ENCODE measurements around the gene HNRNPA2B1. TPM values are rescaled to one million over a fixed set of nuclear protein-coding genes. Genes with fewer than 3 reads are reported as not detected.
"Not testable (repeated sequence)": the region's sequence is repeated elsewhere in the genome, so short reads cannot be mapped to it uniquely, and the experiment has no call there.

Gene HNRNPA2B1
- total RNA-seq, 2 donors from 2014 or later = 447 to 769 TPM

DNA sequence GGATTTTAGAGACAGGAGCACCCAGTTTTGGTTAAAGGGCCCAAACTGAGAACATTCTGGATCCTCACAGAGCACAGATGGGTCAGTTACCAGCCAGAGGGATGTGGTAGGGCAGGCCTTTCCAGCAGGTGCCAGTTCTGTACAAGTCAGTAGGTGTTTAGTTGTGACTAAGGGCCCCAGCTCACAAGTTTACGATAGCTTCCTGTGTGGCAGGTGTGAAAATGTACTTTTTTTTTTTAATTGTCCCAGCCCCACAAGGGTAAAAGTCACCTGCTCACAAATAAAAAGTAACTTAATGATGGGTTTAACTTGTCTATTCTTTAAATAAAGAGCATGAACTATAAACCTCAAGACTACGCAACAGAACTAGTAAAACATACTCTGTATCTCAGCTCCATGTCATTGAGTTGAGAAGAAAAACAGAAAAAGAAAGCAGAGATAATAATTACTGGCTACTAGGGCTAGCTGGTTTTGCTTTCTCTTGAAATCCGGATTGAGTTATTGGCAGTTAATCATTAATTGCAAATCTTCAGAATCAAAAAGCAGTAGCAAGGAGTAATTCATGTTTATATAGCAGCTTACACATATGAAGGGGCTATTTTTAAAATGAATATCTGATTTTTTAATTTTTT is 33.1 kb downstream of the HNRNPA2B1 start:
- Histone ChIP-seq H3K36me3 (no peaks in the 10 kb centered on the region), H3K9me3 (no peaks in the 10 kb centered on the region), H3K9ac (ENCODE audit: low read depth in 2 of 2, low read length in 2 of 2) (no peak overlapping the region), H3K27ac (no peak overlapping the region), H3K27me3 (no peaks in the 10 kb centered on the region), H3K4me1 (peaks cover 7% of the 10 kb centered on the region), H3K4me3 (no peak overlapping the region)
- intact Hi-C loops (cut with DNase I) = no loop called here
- TF ChIP-seq, protein P1, sequence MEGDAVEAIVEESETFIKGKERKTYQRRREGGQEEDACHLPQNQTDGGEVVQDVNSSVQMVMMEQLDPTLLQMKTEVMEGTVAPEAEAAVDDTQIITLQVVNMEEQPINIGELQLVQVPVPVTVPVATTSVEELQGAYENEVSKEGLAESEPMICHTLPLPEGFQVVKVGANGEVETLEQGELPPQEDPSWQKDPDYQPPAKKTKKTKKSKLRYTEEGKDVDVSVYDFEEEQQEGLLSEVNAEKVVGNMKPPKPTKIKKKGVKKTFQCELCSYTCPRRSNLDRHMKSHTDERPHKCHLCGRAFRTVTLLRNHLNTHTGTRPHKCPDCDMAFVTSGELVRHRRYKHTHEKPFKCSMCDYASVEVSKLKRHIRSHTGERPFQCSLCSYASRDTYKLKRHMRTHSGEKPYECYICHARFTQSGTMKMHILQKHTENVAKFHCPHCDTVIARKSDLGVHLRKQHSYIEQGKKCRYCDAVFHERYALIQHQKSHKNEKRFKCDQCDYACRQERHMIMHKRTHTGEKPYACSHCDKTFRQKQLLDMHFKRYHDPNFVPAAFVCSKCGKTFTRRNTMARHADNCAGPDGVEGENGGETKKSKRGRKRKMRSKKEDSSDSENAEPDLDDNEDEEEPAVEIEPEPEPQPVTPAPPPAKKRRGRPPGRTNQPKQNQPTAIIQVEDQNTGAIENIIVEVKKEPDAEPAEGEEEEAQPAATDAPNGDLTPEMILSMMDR (IDR thresholded peaks at IDR 0.05) = no peak
- no peak for DNase-seq

DNA sequence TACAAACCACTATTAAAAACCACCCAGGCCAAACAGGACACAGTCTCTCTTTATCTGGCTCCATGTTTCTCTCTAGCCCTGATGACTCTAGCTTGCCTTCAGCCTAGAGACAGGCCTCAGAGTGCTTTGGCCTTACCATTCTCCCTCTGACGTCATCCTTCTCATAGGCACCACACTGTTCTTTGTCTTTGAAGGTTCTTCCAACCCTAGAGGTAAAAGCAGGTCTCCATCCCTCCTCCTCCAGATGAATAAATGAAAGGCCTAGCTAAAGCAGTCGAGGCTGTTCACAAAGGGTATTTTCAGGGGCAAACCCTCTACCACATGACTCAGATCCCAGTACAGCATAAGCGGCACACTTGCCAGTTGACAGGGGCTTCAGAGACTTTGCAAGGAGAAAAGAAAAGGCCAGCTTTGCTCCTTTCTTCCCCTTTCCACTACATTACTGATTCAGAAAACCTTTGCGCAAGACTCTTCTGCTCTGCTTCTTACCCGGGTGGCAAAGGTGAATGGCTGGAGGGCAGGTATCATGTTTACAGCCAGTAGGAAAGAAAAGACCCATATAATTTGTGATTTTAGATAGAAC is 33.8 kb downstream of the HNRNPA2B1 start:
- intact Hi-C loops (cut with DNase I) = no loop called here
- Histone ChIP-seq H3K4me3 (no peak overlapping the region), H3K36me3 (no peaks in the 10 kb centered on the region), H3K9me3 (no peaks in the 10 kb centered on the region), H3K27me3 (no peaks in the 10 kb centered on the region), H3K4me1 (peaks cover 7% of the 10 kb centered on the region), H3K9ac (ENCODE audit: low read depth in 2 of 2, low read length in 2 of 2) (no peak overlapping the region), H3K27ac (no peak overlapping the region)
- DNase-seq = no peak
- TF ChIP-seq, protein P1 (IDR thresholded peaks at IDR 0.05) = no peak

DNA sequence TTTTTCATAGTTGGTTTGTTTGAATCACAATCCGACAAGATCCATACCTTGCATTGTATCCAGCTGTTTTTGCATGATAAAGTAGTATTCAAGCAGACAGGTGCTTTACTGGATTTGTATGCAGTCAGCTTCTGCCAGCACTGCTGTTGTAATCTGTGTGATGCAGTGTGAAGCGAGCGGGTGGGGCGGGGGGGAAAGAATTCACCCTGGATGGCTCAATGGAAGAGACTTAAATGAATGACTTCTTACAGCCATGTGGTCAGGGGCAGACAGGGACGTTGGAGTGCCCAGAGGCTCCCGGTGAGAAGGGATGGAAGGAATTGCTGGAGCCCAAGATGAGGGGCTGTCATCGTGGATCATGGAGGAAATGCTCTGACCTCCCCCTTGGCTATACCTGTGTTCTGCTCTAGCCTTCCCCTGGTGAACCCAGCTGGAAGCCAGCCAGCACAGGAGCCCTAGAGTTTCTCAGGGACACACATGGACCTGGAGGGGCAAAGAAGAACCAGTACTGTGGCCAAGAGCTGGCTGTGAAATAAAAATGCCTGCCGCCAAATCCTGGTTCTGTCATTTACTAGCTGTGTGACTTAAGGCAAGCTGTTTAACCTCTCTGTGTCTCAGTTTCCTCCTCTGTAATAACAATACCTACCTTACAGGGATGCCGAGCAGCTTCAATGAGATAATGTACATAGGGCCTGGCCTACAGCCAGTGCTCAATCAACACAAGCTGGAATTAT is 34.4 kb downstream of the HNRNPA2B1 start:
- H3K36me3 ChIP-seq = no peaks in the 10 kb centered on the region
- H3K9ac ChIP-seq (ENCODE audit: low read depth in 2 of 2, low read length in 2 of 2) = no peak overlapping the region
- DNase-seq = no peak
- intact Hi-C loops (cut with DNase I) = no loop called here
- TF ChIP-seq, protein P1 (IDR thresholded peaks at IDR 0.05) = no peak
- no peak overlapping the region for H3K4me3 ChIP-seq
- H3K4me1 ChIP-seq = peaks cover 7% of the 10 kb centered on the region
- no peaks in the 10 kb centered on the region for H3K27me3 ChIP-seq
- no peak overlapping the region for H3K27ac ChIP-seq
- no peaks in the 10 kb centered on the region for H3K9me3 ChIP-seq

DNA sequence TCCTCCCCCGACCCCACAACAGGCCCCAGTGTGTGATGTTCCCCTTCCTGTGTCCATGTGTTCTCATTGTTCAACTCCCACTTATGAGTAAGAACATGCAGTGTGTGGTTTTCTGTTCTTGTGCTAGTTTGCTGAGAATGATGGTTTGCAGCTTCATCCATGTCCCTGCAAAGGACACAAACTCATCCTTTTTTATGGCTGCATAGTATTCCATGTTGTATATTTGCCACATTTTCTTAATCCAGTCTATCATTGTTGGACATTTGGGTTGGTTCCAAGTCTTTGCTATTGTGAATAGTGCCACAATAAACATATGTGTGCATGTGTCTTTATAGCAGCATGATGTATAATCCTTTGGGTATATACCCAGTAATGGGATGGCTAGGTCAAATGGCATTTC is 36.7 kb downstream of the HNRNPA2B1 start:
- H3K4me1 ChIP-seq; DNase-seq; H3K9ac ChIP-seq (ENCODE audit: low read depth in 2 of 2, low read length in 2 of 2); H3K36me3 ChIP-seq; H3K4me3 ChIP-seq; H3K27me3 ChIP-seq; H3K9me3 ChIP-seq; intact Hi-C loops (cut with DNase I); H3K27ac ChIP-seq: not testable (repeated sequence)

DNA sequence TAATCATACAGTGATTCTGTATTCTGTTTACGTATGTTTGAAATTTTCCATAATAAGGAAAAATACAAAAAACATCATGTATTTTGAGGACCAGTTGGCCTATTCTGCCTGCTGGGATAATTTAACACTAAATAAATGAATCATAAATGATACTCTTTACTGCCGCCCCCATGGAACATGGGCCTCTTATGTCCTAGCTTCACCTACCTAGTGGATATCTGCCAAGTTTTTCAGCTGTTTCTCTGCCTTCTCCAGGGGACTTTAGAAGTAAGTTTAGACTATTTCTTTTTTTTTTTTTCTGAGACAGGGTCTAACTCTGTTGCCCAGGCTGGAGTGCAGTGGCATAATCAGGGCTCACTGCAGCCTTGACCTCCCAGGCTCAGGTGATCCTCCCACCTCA is 38.1 kb downstream of the HNRNPA2B1 start:
- H3K9ac ChIP-seq (ENCODE audit: low read depth in 2 of 2, low read length in 2 of 2) = no peak overlapping the region
- no peak overlapping the region for H3K4me3 ChIP-seq
- no peak overlapping the region for H3K27ac ChIP-seq
- intact Hi-C loops (cut with DNase I) = no loop called here
- no peak for DNase-seq
- TF ChIP-seq, protein P1 (IDR thresholded peaks at IDR 0.05) = no peak
- no peaks in the 10 kb centered on the region for H3K36me3 ChIP-seq
- no peaks in the 10 kb centered on the region for H3K27me3 ChIP-seq
- peaks cover 4% of the 10 kb centered on the region for H3K4me1 ChIP-seq
- no peaks in the 10 kb centered on the region for H3K9me3 ChIP-seq

GRCh38 chr7:26160896-26161295 is 39.6 kb downstream of the HNRNPA2B1 start:
- TF ChIP-seq, protein P1 (IDR thresholded peaks at IDR 0.05) = no peak
- Histone ChIP-seq H3K27ac (no peak overlapping the region), H3K36me3 (no peaks in the 10 kb centered on the region), H3K27me3 (no peaks in the 10 kb centered on the region), H3K4me1 (peaks cover 3% of the 10 kb centered on the region), H3K9ac (ENCODE audit: low read depth in 2 of 2, low read length in 2 of 2) (no peak overlapping the region), H3K9me3 (no peaks in the 10 kb centered on the region), H3K4me3 (no peak overlapping the region)
- DNase-seq = no peak
- intact Hi-C loops (cut with DNase I) = no loop called here
